Right lobe of liver (tissue), 6 donors: ENCODE results near the gene CLMN. TPM values are rescaled to one million over a fixed set of nuclear protein-coding genes. Genes with fewer than 3 reads are reported as not detected.

Source experiments
- ATAC-seq, 4 donors: fragments of 200-7000 bp; cut with Tn5 transposase; one replicate each; pipeline ENCODE4 v1.9.1; 2020; ENCODE audit warnings: mild to moderate bottlenecking in 4 of 4, moderate library complexity in 4 of 4
- DNase-seq, 3 donors: peaks; one replicate each; pipeline ENCODE4 v3.0.0-alpha.2; 2020
- H3K27ac ChIP-seq, 3 donors: fragments of 200-600 bp; one replicate each; pipeline ENCODE4 v1.8.0; 2022
- H3K27me3 ChIP-seq, 2 donors: fragments of 200-600 bp; one replicate each; pipeline ENCODE4 v1.8.0; 2022
- H3K36me3 ChIP-seq, 4 donors: fragments of 200-600 bp; sonication (generic) in 1 of 4; one replicate each; pipeline versions ENCODE4 v1.5.1 to v1.8.0; 2017 to 2022; ENCODE audit warnings: control low read depth in 1 of 4
- H3K4me1 ChIP-seq, 4 donors: fragments of 200-600 bp; sonication (generic) in 1 of 4; one replicate each; pipeline versions ENCODE4 v1.5.1 to v1.8.0; 2017 to 2022; ENCODE audit warnings: control low read depth in 1 of 4
- H3K4me3 ChIP-seq, 3 donors: fragments of 200-600 bp; one replicate each; pipeline ENCODE4 v1.8.0; 2022
- H3K9me3 ChIP-seq, 4 donors: fragments of 200-600 bp; sonication (generic) in 1 of 4; one replicate each; pipeline versions ENCODE4 v1.5.1 to v1.8.0; 2017 to 2022; ENCODE audit warnings: control low read depth in 1 of 4
- CTCF ChIP-seq, 4 donors: fragments of 200-600 bp in 3 of 4; fragments of 450-650 bp in 1 of 4; IDR thresholded peaks; one replicate each; pipeline versions ENCODE4 v1.5.1 to v1.8.0; 2016 to 2022; ENCODE audit warnings: antibody characterized with exemption in 4 of 4, mild to moderate bottlenecking in 2 of 4
- POLR2A ChIP-seq: fragments of 450-650 bp; IDR thresholded peaks from one replicate; pipeline ENCODE4 v1.6.1; 2017; ENCODE audit warnings: antibody characterized with exemption, mild to moderate bottlenecking
- WGBS: methylation state at CpG from one replicate; pipeline ENCODE4 v1.1.6; 2018; ENCODE audit warnings: low coverage, low lambda C conversion rate; ENCODE audit not compliant: insufficient coverage; ENCODE audit errors: missing lambda C conversion rate; 5-methylcytosine and 5-hydroxymethylcytosine counted together
- intact Hi-C, 2 donors: fragments of 100-400 bp; cut with DNase I; formaldehyde crosslinking; loops; one replicate each; pipeline versions ENCODE4 v1.11.2 to v1.14.1; 2022
- microRNA-seq, 2 donors: library from miRNA; unstranded; fragments of <30 nt; microRNA quantifications; one replicate each; pipeline ENCODE4, GENCODE V29; 2019 to 2020
- small RNA-seq, 2 experiments: library from RNA; depleted of rRNA; stranded (forward); fragments of <200 nt; gene quantifications; one replicate each; pipeline ENCODE3, GENCODE V24; 2016
- total RNA-seq, 6 experiments: library from RNA; depleted of rRNA in 2 of 6; stranded (reverse); fragments of >200 nt in 2 of 6; fragmentation: NEBNext Ultra II Directional in 3 of 6; extraction: Animal tissue kit (Norgen Biotek cat#: 25700) in 3 of 6; gene quantifications; one replicate each; pipeline versions ENCODE4 v1.1.0 to v1.2.4, GENCODE V29; 2016 to 2023
- donor health status: DM: no; HTN: yes; CAD: no.
- donor health status: DM: no; HTN: no; CAD: no.
- donor health status: DM: no; HTN: no; CAD: no.
- donor health status: DM: no; HTN: yes; CAD: no.
- donor health status: DM: no; HTN: yes; CAD: no.

The CLMN gene
- total RNA-seq, 6 experiments from 2014 or later = 18.4 to 91.8 (median 47.8) TPM

GRCh38 chr14:95132760-95133159 is 186.9 kb downstream of the CLMN start:
- WGBS = 87% methylated on average over 5 of the region's 5 CpGs
- Histone ChIP-seq H3K4me3 (no peak overlapping the region), H3K27me3 (no peaks in the 10 kb centered on the region), H3K27ac (no peak overlapping the region), H3K36me3 (peaks cover 0 to 16% (median 5%) of the 10 kb centered on the region in 4 donors), H3K4me1 (peaks cover 0 to 15% (median 0%) of the 10 kb centered on the region in 4 donors), H3K9me3 (no peaks in the 10 kb centered on the region)
- no peak for TF ChIP-seq CTCF (IDR thresholded peaks at IDR 0.05)
- no peak for TF ChIP-seq POLR2A
- no peak for DNase-seq
- no peak for ATAC-seq
- intact Hi-C loops = no loop called here

Small RNAs within 50 kb of the gene (microRNA-seq; reads per million reads assigned to microRNA genes)
- 2.6 reads per million in 2 donors for gene MIR3173

Small RNAs within 50 kb of the gene (small RNA-seq; reads per million reads assigned to genes)
- gene MIR3173 = 0 to 0.26 reads per million in 2 experiments

Other genes starting within 250 kb of the CLMN start
- 10 to 100 TPM; 27.6 to 47.9 (median 30.3) TPM for gene DICER1, start 162.4 kb downstream of the CLMN start, total RNA-seq
- gene SYNE3, start 196.7 kb upstream of the CLMN start, total RNA-seq = 10 to 100 TPM in 1 of 6 experiments, 1 to 10 TPM in 5; 3.7 to 11.6 (median 5.0) TPM
- gene GLRX5, start 215.1 kb upstream of the CLMN start, total RNA-seq = 10 to 100 TPM; 31.4 to 48.5 (median 40.2) TPM